Measurements from ENCODE around the gene UGT1A5.

GRCh38 chr2:233691443-233692433 is 21.0 kb upstream of the UGT1A5 start:
- TF ChIP-seq CTCF (conservative IDR thresholded peaks at IDR 0.05; ENCODE audit: low read depth, low read length) (no peak), EZH2 (IDR thresholded peaks at IDR 0.05; ENCODE audit: borderline replicate concordance, low read depth, low read length, poor library complexity, severe bottlenecking) (no peak)

Data from A673 (cell line).